Measurements from ENCODE around the gene TMEM151A.

DNA sequence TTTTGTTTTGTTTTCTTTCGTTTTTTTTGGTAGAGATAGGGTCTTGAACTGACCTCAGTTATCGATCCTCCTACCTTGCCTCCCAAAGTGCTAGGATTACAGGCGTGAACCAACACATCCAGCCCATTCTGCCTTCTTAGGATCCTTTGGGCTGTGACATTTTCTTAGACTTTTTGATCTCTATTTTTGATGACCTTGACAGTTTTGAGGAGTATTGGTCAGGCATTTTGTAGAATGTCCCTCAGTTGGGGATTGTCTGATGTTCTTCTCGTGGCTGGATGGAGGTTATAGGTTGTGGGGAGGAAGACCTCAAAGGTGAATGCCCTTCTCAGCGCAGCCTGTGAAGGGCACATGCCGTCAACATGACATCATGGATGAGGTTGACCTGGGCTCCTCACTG lies 42.8 kb upstream of the TMEM151A start:
- TF ChIP-seq CTCF (conservative IDR thresholded peaks at IDR 0.05; ENCODE audit: low read depth, low read length) (no peak), EZH2 (IDR thresholded peaks at IDR 0.05; ENCODE audit: borderline replicate concordance, low read depth, low read length, poor library complexity, severe bottlenecking) (no peak)

All from A673 (cell line).